ENCODE measurements around the gene MTA3.

DNA sequence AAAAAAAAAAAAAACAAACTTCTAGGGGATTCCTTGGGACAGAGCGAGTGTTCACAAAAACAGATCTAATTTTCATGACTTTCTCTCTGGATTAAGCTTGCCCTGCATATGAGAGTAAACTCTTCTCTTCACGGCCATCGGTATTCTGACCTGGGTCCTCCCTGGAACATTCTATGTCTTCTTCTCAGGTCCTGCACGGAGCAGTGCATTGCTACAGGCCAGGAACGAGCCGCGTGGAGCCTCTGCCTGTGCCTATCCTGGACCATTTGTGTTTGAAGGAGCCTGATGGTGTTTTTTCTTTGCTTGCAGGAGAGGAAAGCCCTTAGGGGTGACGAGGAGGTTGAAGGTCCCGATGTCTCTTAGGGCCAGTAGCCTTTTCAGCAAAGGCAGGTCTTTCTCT lies 197.3 kb downstream of the MTA3 start:
- TF ChIP-seq, protein P1, sequence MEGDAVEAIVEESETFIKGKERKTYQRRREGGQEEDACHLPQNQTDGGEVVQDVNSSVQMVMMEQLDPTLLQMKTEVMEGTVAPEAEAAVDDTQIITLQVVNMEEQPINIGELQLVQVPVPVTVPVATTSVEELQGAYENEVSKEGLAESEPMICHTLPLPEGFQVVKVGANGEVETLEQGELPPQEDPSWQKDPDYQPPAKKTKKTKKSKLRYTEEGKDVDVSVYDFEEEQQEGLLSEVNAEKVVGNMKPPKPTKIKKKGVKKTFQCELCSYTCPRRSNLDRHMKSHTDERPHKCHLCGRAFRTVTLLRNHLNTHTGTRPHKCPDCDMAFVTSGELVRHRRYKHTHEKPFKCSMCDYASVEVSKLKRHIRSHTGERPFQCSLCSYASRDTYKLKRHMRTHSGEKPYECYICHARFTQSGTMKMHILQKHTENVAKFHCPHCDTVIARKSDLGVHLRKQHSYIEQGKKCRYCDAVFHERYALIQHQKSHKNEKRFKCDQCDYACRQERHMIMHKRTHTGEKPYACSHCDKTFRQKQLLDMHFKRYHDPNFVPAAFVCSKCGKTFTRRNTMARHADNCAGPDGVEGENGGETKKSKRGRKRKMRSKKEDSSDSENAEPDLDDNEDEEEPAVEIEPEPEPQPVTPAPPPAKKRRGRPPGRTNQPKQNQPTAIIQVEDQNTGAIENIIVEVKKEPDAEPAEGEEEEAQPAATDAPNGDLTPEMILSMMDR (conservative IDR thresholded peaks at IDR 0.05 in 1 of 2, IDR thresholded peaks at IDR 0.05 in 1 of 2; ENCODE audit: low read depth in 1 of 2, low read length in 2 of 2): no peak
- no peak for TF ChIP-seq EZH2 (IDR thresholded peaks at IDR 0.05; ENCODE audit: low read length, missing control alignments)

Data from fibroblast of lung (primary cell).